Measurements from ENCODE around the gene NR1D2.
"Not testable (repeated sequence)": the region's sequence is repeated elsewhere in the genome, so short reads cannot be mapped to it uniquely, and the experiment has no call there.

NR1D2 gene

DNA sequence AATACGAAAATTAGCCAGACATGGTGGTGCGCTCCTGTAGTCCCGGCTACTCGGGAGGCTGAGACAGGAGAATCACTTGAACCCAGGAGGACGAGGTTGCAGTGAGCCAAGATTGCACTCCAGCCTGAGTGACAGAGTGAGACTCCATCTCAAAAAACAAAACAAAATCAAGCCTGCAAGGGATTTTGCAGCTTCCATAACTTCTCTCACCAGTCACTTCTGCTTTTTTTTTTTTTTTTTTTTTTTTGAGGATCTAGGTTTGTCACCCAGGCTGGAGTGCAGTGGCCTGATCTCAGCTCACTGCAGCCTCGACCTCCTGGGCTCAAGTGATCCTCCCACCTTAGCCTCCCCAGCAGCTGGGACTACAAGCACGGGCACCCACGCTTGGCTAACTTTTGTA lies 65.7 kb downstream of the NR1D2 start:
- not testable (repeated sequence) for DNase-seq

DNA sequence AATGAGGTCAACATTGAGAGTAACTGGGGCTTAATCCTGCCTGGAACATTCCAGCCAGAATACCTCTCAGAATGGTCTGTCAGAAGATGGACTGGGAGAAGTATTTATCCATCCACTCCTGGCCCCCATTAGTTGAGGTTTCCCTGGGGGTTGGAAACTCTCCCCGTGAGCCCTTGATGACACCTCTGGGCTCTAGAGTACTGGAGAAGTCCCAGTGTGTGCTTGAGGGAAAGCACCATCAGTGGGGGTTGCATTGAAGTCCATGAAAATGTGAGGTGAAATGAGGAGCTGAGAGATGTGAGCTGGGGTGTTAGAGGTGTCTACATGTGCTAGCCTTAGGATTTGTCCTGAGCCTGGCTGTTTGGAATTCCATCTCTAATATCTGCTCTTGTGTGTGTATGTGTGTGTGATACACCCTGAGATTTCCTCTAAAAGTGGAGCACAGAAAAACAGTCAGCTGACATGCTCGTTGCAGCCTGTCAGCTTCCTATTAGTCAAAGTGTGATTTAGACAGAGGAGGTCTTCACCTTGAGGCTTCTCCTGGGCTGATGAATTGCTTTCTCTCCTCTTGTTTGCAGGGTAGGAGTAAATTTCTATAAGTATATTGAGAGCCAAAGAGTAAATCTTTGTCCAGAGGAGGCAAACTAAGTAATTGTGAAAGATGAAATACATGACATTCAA lies 67.6 kb downstream of the NR1D2 start:
- no peak for DNase-seq

DNA sequence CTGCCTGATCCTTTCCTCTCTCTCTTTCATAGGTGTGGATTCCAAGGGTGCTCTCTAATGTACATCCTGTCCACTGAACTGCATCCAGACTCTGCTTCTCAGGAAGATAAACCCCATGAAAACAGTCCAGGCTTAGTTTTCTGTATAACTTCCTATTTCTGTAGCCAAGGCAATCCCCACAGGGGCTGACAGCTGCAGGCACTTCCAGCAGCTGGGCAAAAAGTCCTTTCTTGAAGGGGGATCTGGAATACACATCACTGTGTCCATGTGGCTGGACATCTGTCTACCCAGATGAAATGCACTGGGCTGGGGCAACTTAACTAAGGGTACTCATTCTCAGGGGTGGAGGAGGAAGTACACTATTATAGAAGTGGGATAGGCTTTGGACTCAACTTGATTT lies 72.2 kb downstream of the NR1D2 start:
- no peak for DNase-seq

DNA sequence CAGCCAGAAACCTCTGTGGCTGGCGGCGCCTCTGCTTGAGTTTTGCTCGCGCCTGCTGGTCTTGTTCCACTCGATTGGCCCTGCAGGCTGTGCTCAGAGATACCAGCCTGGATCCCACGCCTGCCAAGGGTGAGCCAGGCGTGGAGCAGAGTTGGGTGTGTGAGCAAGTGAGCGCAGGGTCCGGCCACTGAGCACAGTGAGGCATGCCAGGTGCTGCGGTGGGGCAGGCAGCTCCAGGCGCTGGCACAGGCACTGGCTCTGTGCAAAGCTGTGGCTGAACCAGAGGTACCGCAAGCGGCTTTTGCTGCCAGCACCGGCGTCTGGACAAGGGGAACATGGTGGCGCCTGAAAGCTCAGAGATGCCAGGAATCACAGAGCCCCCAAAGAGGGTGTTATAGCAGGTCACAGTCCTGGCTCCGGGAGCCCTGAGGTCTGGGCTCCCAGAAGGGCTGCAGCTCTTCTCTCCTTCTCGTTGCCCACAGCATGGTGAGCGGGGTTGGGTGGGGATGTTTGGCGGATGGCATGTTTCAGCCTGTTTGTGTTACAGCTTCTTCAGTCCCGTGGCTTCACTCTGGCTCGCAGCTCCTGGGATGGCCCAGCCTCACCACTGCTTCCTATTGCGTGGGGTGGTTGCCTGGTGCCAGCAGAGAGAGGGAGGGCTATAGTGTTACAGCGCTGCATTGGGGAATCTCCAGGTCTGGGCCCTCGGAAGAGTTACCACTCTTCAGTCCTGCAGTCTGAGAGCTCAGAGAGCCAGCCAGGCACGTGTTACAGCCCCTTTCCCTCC lies 73.9 kb downstream of the NR1D2 start:
- DNase-seq = no peak

DNA sequence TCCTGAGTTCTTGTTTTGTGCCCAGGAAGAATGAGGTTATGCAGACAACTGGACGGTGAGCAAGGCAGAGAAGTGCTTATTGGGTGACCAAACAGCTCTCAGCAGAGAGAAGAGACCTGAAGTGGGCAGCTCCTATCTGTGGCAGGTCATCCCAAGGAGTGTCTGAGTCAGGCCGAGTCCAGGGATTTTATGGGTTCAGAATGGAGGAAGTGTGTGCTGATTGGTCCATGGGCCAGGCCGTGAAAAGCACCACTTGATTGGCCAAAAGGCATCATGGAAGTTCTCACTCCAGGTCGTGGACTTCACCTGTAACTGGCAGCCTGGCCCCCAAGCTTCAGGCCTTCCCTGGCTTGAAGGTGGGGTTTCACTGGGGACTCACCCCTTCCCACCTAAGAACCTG lies 74.5 kb downstream of the NR1D2 start:
- no peak for DNase-seq

DNA sequence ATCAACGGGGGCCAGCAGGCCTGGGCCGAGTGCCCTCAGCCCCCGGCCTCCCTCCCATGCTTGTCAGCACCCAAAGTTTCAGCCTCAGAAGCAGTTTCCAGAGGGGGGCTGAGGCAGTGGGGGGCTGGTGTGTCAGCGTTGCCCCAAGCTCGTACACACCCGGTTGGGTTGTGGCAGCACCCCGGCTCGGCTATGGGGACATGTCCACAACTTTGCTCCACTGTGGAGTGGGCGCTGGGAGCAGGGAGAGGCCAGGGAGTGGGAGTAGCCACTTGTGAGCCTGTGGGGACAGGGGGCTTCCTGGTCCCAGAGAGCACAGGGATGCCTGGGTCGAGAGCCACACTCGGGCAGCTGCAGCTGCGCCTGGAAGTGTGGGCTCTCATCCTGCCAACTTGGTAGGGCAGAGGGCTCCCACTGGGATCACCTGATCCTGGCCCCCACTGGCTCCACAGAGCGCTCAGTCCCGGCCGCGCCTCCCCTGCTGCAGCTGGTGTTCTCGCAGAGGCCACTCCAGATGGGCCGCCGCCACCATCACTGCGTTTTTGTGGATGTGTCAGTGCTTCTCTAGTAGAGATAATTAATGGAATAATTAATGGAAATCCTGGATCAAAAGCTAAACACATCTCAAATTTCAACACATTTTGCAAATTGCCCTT lies 75.1 kb downstream of the NR1D2 start:
- DNase-seq = no peak

DNA sequence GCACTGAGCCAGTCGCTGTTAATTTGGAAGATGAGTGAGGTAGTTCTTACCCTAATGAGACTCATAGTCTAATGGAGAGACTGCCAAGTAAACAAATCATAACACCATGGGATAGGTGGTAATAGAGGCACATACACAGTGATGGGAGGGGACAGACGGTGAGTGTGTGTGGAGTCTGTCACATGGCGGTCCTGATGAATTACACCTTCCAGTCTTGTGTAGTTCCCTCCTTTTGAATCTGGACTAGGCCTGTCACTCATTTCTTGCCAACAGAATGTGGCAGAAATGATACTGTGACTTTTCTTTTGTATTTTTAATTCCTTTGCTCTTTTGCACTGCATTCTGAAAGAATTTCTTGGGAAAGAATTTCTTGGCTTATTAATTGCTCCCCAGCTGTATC lies 78.1 kb downstream of the NR1D2 start:
- no peak for DNase-seq

DNA sequence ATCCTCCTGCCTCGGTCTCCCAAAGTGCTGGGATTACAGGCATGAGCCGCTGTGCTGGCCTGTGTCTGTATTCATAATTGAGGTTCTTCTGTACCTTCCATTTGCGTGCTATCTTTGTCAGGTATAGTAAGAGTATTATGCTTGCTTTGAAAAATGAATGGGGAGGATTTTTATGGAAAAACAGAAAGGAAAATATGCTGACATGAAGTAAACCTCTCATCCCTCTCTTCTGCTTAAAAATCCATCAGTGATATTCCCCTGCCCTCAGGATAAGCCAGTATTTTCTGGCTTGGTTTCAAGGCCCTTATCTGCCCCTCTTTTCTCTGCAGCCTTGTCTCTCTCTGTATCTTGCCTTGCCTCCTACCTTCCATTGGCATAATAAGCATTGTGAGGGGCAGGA lies 80.7 kb downstream of the NR1D2 start:
- no peak for DNase-seq

DNA sequence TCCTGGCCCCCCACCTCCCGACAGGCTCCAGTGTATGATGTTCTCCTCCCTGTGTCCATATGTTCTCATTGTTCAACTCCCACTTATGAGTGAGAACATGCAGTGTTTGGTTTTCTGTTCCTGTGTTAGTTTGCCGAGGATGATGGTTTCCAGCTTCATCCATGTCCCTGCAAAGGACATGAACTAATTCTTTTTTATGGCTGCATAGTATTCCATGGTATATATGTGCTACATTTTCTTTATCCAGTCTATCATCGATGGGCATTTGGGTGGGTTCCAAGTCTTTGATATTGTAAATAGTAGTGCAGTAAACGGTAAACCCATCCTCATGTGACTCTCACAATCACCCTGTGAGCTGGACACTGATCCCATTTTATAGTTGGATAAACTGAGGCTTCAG lies 81.6 kb downstream of the NR1D2 start:
- DNase-seq = not testable (repeated sequence)

DNA sequence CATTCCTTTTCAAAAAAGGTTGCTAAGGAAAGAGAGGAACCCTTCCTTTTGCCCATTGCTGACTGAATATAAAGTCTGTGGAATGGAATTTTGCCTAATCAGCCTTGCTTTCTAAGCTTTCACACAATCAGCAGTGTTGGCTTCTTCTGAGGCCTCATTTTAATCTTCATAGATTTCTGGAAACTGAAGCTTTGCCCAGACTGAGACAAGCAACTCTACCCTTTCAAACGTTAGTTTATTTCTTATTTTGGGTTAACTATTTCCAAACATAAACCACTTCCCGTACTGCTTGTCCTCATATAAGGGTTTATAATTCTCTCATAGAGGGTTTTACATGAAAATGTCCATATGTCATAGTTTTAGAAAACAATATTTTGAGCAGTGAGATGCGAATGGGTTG lies 82.9 kb downstream of the NR1D2 start:
- DNase-seq = no peak
